HepG2 (cell line): ENCODE results near the gene SYNE1. TPM values are rescaled to one million over a fixed set of nuclear protein-coding genes. Genes with fewer than 3 reads are reported as not detected.
A peak's percentile ranks its signal among the peaks of the same experiment; 100 is the strongest.

Experiments
- ATF1 ChIP-seq: IDR thresholded peaks from 2 replicates; pipeline ENCODE4 v1.6.1; 2016; ENCODE audit warnings: mild to moderate bottlenecking, control low read depth
- BORCS8-MEF2B ChIP-seq: sonication (generic); formaldehyde crosslinking; IDR thresholded peaks from 2 replicates; pipeline ENCODE4 v1.8.0; 2022; ENCODE audit warnings: mild to moderate bottlenecking, missing genetic modification reagents
- CREB1 ChIP-seq, 2 experiments: fragments of 450-650 bp in 1 of 2; IDR thresholded peaks; 2 replicates each; pipeline ENCODE4 v1.6.1; 2016 to 2017; ENCODE audit warnings: control low read depth in 1 of 2, mild to moderate bottlenecking in 1 of 2, missing compliant biosample characterization in 1 of 2, missing genetic modification characterization in 1 of 2
- EED ChIP-seq: sonication (generic); formaldehyde crosslinking; IDR thresholded peaks from 2 replicates; pipeline ENCODE4 v1.5.0; 2020; ENCODE audit warnings: mild to moderate bottlenecking, missing genetic modification reagents
- IRX3 ChIP-seq: sonication (generic); formaldehyde crosslinking; IDR thresholded peaks from 2 replicates; pipeline ENCODE4 v1.8.1; 2023; ENCODE audit warnings: mild to moderate bottlenecking, low read depth, missing genetic modification reagents, borderline replicate concordance
- KDM6A ChIP-seq: IDR thresholded peaks from 2 replicates; pipeline ENCODE4 v1.6.1; 2016; ENCODE audit warnings: low read depth
- NFAT5 ChIP-seq: sonication (generic); formaldehyde crosslinking; IDR thresholded peaks from 2 replicates; pipeline ENCODE4 v1.4.0; 2020; ENCODE audit warnings: missing genetic modification reagents
- NRL ChIP-seq: sonication (generic); formaldehyde crosslinking; IDR thresholded peaks from 2 replicates; pipeline ENCODE4 v1.5.0; 2020; ENCODE audit warnings: missing genetic modification reagents, mild to moderate bottlenecking, moderate library complexity, borderline replicate concordance
- SNAI1 ChIP-seq: sonication (generic); formaldehyde crosslinking; IDR thresholded peaks from 2 replicates; pipeline ENCODE4 v1.5.0; 2020; ENCODE audit warnings: mild to moderate bottlenecking, missing genetic modification reagents, borderline replicate concordance
- ZNF235 ChIP-seq: sonication (generic); formaldehyde crosslinking; IDR thresholded peaks from 2 replicates; pipeline ENCODE4 v1.8.1; 2023; ENCODE audit warnings: mild to moderate bottlenecking, missing genetic modification reagents, borderline replicate concordance
- ZNF646 ChIP-seq: sonication (generic); formaldehyde crosslinking; IDR thresholded peaks from 2 replicates; pipeline ENCODE4 v1.9.0; 2021; ENCODE audit warnings: mild to moderate bottlenecking, missing genetic modification reagents
- ZNF839 ChIP-seq: sonication (generic); formaldehyde crosslinking; IDR thresholded peaks from 2 replicates; pipeline ENCODE4 v1.4.0; 2020; ENCODE audit warnings: missing genetic modification reagents, mild to moderate bottlenecking, borderline replicate concordance
- ZSCAN12 ChIP-seq: sonication (generic); formaldehyde crosslinking; IDR thresholded peaks from 2 replicates; pipeline ENCODE4 v1.9.0; 2021; ENCODE audit warnings: mild to moderate bottlenecking, missing genetic modification reagents
- ZSCAN29 ChIP-seq: sonication (generic); formaldehyde crosslinking; conservative IDR thresholded peaks from 2 replicates; pipeline ENCODE4 v1.4.0; 2020; ENCODE audit warnings: mild to moderate bottlenecking, missing genetic modification reagents
- polyA plus RNA-seq, 8 experiments: library from polyadenylated mRNA; depleted of rRNA in 3 of 8; stranded (reverse) in 7 of 8; unstranded in 1 of 8; fragments of >200 nt; fragmentation: Illumina TruSeq in 4 of 8; extraction: Trizol in 4 of 8; gene quantifications; 2 replicates each; pipeline versions ENCODE4 v1.2.1 to v1.2.3, GENCODE V29; 2011 to 2016; ENCODE audit warnings: low read depth in 4 of 8, missing spikeins in 1 of 8, mixed read lengths in 1 of 8; ENCODE audit not compliant: insufficient read depth in 1 of 8
- total RNA-seq, 5 experiments: library from RNA; depleted of rRNA; stranded (reverse); fragments of >200 nt; fragmentation: Illumina TruSeq; extraction: Trizol; gene quantifications; 2 replicates each; pipeline ENCODE4 v1.2.3, GENCODE V29; 2016; ENCODE audit warnings: low read depth in 1 of 5
- TF ChIP-seq, protein P1 (sequence below): IDR thresholded peaks from 2 replicates; pipeline ENCODE4 v1.6.1; 2016; ENCODE audit warnings: low read depth

SYNE1 gene
- total and polyA plus RNA-seq, 2 of the 13 experiments (the other 11 are each of a cell fraction or from before 2014, with no cell fraction given), result 5.5 to 15.9 TPM

- TF ChIP-seq ZNF646 (CRISPR knock-in tag) (no peak), NFAT5 (no peak), SNAI1 (no peak), ZSCAN29 (0 out of 2 replicates have a peak, but pooled peaks have one; percentile 65), ZNF235 (CRISPR knock-in tag) (no peak), BORCS8-MEF2B (CRISPR knock-in tag) (no peak), NRL (CRISPR knock-in tag) (no peak), EED (CRISPR knock-in tag) (0 out of 2 replicates have a peak, but pooled peaks have one; percentile 72), KDM6A (CRISPR knock-in tag) (peak; percentile 65; the same call in 1 of the 2 replicates), ATF1 (CRISPR knock-in tag) (no peak), CREB1 (IDR thresholded peaks at IDR 0.05) (no peak), CREB1 (CRISPR knock-in tag; IDR thresholded peaks at IDR 0.05) (no peak), ZNF839 (CRISPR knock-in tag) (no peak), ZSCAN12 (CRISPR knock-in tag) (no peak), IRX3 (CRISPR knock-in tag) (no peak)
- TF ChIP-seq, protein P1, sequence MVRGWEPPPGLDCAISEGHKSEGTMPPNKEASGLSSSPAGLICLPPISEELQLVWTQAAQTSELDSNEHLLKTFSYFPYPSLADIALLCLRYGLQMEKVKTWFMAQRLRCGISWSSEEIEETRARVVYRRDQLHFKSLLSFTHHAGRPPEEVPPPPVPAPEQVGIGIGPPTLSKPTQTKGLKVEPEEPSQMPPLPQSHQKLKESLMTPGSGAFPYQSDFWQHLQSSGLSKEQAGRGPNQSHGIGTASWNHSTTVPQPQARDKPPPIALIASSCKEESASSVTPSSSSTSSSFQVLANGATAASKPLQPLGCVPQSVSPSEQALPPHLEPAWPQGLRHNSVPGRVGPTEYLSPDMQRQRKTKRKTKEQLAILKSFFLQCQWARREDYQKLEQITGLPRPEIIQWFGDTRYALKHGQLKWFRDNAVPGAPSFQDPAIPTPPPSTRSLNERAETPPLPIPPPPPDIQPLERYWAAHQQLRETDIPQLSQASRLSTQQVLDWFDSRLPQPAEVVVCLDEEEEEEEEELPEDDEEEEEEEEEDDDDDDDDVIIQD (CRISPR knock-in tag), result 0 out of 2 replicates have a peak, but pooled peaks have one; percentile 40
Measured at GRCh38 chr6:152380993-152381898, 255.9 kb downstream of the SYNE1 start (continued).
